Activated T-cell treated with anti-CD3 and anti-CD28 coated beads for 4 hours (primary cell): Measurements from ENCODE around the gene CPLANE1.
"Not testable (repeated sequence)": the region's sequence is repeated elsewhere in the genome, so short reads cannot be mapped to it uniquely, and the experiment has no call there.

Experiments
- DNase-seq: peaks from one replicate; pipeline ENCODE4 v3.0.0-alpha.2; 2020

CPLANE1 gene

DNA sequence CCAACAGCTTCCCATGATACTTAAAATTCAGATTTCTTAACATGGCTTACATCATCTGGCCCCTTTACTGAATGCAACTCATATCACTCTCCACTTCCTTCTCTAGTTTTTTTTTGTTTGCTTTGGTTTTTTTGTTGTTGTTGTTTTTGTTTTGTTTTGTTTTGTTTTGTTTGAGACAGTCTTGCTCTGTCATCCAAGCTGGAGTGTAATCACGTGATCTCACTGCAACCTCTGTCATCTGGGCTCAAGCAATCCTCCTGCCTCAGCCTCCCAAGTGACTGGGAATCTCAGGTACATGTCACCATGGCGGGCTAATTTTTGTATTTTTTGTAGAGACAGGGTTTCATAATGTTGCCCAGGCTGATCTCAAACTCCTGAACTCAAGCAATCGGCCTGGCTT lies 41.4 kb downstream of the CPLANE1 start:
- DNase-seq: no peak

DNA sequence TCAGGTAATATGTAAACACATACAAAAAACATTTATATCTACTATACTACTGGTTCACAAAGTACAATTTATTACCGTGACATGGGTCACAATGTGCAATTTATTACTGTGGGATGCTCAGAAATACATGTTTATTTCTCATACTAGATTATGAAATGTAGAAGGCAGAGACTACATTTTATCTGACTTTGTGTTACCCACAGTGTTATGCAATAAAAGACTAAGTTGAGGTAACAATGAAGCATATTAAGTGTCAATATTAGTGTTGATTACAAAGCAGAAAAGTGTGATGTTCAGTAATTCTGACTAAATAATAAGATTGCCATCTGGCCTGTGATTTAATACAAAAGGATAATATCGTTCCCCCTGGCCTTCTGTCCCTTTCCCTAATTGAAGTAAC lies 42.4 kb downstream of the CPLANE1 start:
- no peak for DNase-seq

GRCh38 chr5:37198842-37199241 lies 50.3 kb downstream of the CPLANE1 start:
- no peak for DNase-seq

DNA sequence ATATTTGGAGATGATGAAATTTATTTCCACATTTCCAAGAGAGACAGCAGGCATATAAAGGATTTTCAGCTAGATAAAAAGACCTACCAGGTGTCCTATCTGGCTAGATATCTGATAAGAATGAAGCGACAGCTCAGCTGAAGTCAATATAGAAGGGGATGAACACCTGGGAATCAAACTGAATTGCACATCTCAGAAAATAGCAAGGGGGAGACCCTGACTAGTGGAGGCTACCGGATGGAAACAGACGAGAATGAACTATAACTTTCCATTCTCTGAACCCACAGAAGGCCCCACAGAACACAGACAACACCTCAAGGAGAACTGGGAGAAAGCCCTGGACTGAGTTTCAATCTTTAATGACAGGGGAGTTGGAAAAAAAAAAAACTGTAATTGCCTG lies 51.1 kb downstream of the CPLANE1 start:
- no peak for DNase-seq

- no peak for DNase-seq
Observed at GRCh38 chr5:37197340-37198050, 51.7 kb downstream of the CPLANE1 start.

GRCh38 chr5:37190592-37190991 lies 58.6 kb downstream of the CPLANE1 start:
- DNase-seq: no peak

GRCh38 chr5:37189355-37189754 lies 59.8 kb downstream of the CPLANE1 start:
- DNase-seq: no peak

DNA sequence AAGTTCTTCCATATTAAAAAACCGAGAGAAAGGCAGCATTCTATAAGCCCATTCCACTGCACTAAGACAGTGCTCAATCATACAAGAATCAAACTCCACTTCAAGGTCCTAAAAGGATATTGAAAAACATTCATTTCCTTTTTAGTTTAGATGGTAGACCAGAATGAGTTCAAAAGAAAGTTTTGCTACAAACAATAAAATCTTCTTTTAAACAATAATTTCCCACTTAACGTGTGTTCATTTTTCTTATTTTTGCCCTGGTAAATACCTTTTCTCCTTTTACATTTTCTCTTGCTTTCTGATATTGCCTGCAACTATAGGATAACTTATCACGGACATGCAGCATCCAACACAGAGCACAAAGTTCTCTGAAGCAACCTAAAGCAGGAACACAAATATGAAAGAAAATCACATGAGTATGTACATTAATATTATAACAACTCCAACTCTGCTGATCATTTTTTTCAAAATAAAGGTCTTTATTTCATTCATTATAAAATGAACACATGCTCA lies 61.7 kb downstream of the CPLANE1 start:
- no peak for DNase-seq

GRCh38 chr5:37184748-37185364 lies 64.3 kb downstream of the CPLANE1 start:
- DNase-seq: no peak

DNA sequence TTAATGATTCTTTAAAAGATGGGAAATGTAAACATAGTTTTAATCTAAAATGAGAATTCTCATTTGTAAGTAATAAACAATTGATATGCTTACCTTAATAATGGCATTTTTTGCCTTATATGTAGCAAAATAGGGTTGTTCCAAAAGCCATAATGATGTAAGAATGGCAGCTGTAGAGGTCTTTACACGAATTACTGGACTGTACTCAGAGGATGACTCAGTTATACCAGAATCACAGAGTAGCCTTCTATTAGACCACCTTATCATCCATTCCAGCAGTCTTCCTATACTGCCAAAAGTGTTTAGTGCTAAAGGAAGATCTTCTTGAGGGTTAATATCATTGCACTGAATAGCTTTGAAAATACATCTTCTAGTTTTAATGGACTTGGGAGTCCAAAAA lies 66.5 kb downstream of the CPLANE1 start:
- no peak for DNase-seq

DNA sequence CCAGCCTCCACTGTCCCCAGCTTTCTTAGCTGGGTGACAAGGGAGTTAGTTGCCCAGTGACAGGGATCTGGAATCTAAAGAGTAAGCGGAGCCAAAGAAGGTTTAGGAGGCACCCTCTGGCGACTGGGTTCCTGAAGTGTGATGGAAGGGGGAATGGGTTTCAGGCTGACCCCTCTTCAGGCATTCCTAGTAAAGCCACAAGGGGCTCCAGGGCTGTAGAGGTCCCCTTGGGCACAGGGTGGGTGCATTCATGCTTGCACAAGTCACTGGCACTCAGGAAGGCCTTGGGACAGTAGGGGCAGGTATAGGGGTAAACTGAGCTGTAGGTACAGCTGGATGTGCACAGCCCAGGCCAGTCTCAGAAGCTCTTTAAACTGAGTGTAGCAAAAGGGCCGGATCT lies 74.2 kb downstream of the CPLANE1 start:
- no peak for DNase-seq

- DNase-seq: no peak
Observed at GRCh38 chr5:37172957-37173356, 76.2 kb downstream of the CPLANE1 start.

- DNase-seq: no peak
Observed at GRCh38 chr5:37170856-37171255, 78.3 kb downstream of the CPLANE1 start.

- DNase-seq: no peak
Observed at GRCh38 chr5:37166197-37166596, 83.0 kb downstream of the CPLANE1 start.

- no peak for DNase-seq
Observed at GRCh38 chr5:37165761-37166160, 83.4 kb downstream of the CPLANE1 start.

DNA sequence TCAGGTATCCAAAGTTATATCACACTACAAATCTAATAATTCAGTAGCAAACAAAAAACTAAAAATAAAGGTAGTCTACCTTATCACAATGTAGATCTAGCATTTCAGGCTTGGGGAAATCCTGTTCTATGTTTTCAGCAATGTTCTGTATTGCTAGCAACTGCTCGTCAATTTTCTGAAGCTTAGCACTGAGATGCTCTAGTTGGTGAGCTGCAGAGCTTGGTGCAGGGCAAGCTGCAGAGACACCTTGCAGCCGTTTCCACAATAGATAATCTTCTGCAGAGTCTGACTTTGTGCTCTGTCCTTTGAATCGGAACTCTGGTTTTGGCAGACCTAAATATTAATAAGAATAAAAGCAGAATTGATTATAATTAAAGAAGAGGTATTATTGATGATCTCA lies 95.5 kb downstream of the CPLANE1 start:
- DNase-seq: no peak

DNA sequence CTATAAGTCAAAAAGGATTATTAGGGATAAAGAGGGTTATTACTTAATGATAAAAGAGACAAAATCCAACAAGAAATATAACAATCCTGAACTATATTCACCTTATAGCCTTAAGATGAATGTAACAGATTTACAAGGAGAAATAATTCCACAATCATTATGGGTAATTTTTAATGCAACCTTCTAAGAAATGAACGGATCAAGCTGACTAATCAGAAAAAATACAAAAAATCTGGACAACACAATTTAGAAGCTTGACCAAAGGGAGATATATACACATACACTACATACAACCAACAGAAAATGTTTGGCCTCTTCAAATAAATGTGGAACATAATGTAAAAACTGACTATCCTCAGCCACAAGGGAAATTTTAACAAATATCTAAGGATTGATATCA lies 102.3 kb downstream of the CPLANE1 start:
- DNase-seq: no peak

- no peak for DNase-seq
Observed at GRCh38 chr5:37136694-37137093, 112.5 kb downstream of the CPLANE1 start.

DNA sequence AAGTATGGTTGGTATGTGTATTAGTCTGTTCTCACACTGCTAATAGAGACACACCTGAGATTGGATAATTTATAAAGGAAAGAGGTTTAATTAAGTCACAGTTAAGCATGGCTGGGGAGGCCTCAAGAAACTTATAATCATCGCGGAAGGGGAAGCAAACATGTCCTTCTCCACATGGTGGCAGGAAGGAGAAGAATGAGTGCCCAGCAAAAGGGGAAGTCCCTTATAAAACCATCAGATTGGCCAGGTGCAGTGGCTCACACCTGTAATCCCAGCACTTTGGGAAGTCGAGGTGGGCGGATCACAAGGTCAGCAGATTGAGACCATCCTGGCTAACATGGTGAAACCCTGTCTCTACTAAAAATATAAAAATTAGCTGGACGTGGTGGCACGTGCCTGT lies 113.9 kb downstream of the CPLANE1 start:
- not testable (repeated sequence) for DNase-seq

DNA sequence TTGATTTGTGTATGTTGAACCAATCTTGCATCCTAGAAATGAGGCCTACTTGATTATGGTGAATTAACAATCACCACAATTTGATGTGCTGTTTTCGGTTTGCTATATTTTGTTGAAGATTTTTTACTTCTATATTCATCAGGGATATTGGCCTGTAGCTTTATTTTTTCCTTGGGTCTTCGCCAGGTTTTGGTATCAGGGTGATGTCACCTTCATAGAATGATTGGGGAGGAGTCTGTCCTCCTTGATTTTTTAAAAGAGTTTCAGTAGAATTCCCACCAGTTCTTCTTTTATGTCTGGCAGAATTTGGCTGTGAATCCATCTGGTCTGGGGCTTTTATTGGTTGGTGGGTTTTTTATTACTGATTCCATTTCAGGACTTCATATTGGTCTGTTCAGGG lies 115.2 kb downstream of the CPLANE1 start:
- DNase-seq: no peak

- no peak for DNase-seq
Observed at GRCh38 chr5:37132646-37133045, 116.5 kb downstream of the CPLANE1 start.

- DNase-seq: no peak
Observed at GRCh38 chr5:37121465-37121864, 127.7 kb downstream of the CPLANE1 start.

DNA sequence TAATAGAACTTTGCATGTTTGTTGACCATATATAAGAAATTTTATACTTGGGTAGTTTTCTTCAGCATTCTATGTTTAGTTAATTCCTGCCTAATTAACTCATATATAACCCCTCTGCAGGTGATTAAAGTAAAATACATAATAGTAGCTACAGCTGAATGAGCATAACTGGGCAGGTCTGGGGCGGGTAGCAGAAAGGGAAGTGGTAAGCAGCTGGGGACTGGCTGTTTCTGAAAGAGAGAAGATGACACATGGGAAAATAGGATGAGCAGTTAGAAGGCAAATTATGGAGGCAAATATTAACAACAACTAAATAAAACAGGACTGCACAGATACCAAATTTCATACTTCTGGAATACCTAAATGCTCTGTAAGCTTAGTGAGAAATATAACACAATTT lies 128.1 kb downstream of the CPLANE1 start:
- no peak for DNase-seq

GRCh38 chr5:37120270-37120669 lies 128.9 kb downstream of the CPLANE1 start:
- DNase-seq: no peak

- DNase-seq: no peak
Observed at GRCh38 chr5:37116359-37116758, 132.8 kb downstream of the CPLANE1 start.
